Caco-2 (cell line): Measurements from ENCODE around the gene LRRC8B. TPM values are rescaled to one million over a fixed set of nuclear protein-coding genes. Genes with fewer than 3 reads are reported as not detected.

Source experiments
- BruUV-seq: library from RNA; stranded (reverse); fragments of 400-500 nt; replicated peaks from 2 replicates; lab custom pipeline; 2021; lab: Mats Ljungman, UMichigan
- CTCF ChIA-PET: fragments of 300-600 bp; sonication (Branson Sonifier 250); formaldehyde crosslinking; loops from one replicate; lab custom pipeline; 2022; ENCODE audit warnings: antibody characterized with exemption; lab: Charles Lee
- POLR2A ChIA-PET: fragments of 300-600 bp; sonication (Branson Sonifier 250); formaldehyde crosslinking; loops from one replicate; lab custom pipeline; 2022; ENCODE audit warnings: antibody characterized with exemption; lab: Charles Lee
- DNase-seq, 2 experiments: peaks; one replicate each; pipeline versions ENCODE4 v3.0.0 to v3.0.0-alpha.2; 2020 to 2022
- H3K27me3 ChIP-seq: replicated peaks from 2 replicates; pipeline ENCODE4 v1.6.0; 2011; ENCODE audit warnings: low read length; ENCODE audit not compliant: control insufficient read depth, insufficient read depth
- H3K36me3 ChIP-seq: 2 replicates; pipeline ENCODE4 v1.5.1; 2011; ENCODE audit warnings: low read length; ENCODE audit not compliant: control insufficient read depth, insufficient read depth
- H3K4me1 ChIP-seq: fragments of 250-450 bp; sonication (Bioruptor Pico); 2 replicates; pipeline ENCODE4 v1.5.1; 2020; ENCODE audit warnings: mild to moderate bottlenecking
- H3K4me3 ChIP-seq: 2 replicates; pipeline ENCODE4 v1.5.1; 2011; ENCODE audit warnings: low read depth, mild to moderate bottlenecking, control low read depth, low read length
- H3K9me3 ChIP-seq: fragments of 250-450 bp; sonication (Bioruptor Pico); 2 replicates; pipeline ENCODE4 v1.5.1; 2020; ENCODE audit warnings: mild to moderate bottlenecking, moderate library complexity
- H3K27ac Mint-ChIP-seq: one replicate; pipeline ENCODE4 v1.8.0; 2022; ENCODE audit warnings: mixed read lengths; ENCODE audit not compliant: unreplicated experiment
- H3K27me3 Mint-ChIP-seq: one replicate; pipeline ENCODE4 v1.8.0; 2022; ENCODE audit warnings: mixed read lengths; ENCODE audit not compliant: insufficient read depth, unreplicated experiment
- H3K36me3 Mint-ChIP-seq: one replicate; pipeline ENCODE4 v1.8.0; 2022; ENCODE audit warnings: mild to moderate bottlenecking, mixed read lengths; ENCODE audit not compliant: insufficient read depth, unreplicated experiment
- H3K4me1 Mint-ChIP-seq: one replicate; pipeline ENCODE4 v1.8.0; 2022; ENCODE audit warnings: low read depth, mixed read lengths; ENCODE audit not compliant: unreplicated experiment
- H3K4me3 Mint-ChIP-seq: one replicate; pipeline ENCODE4 v1.8.0; 2022; ENCODE audit warnings: mild to moderate bottlenecking, moderate library complexity, mixed read lengths; ENCODE audit not compliant: unreplicated experiment
- H3K9me3 Mint-ChIP-seq: one replicate; pipeline ENCODE4 v1.8.0; 2022; ENCODE audit warnings: mixed read lengths; ENCODE audit not compliant: unreplicated experiment
- intact Hi-C: fragments of 100-400 bp; cut with micrococcal nuclease; formaldehyde crosslinking; loops from one replicate; pipeline ENCODE4 v1.10.0; 2022; ENCODE audit not compliant: unreplicated experiment
- total RNA-seq: library from RNA; stranded (reverse); gene quantifications from 2 replicates; pipeline ENCODE4 v1.2.3, GENCODE V29; 2022
- TF ChIP-seq, protein P1 (sequence below), 2 experiments: fragments of 200-600 bp in 1 of 2; IDR thresholded peaks; 1 replicate in 1 of 2; 2 replicates in 1 of 2; pipeline versions ENCODE4 v1.5.1 to v1.8.0; 2011 to 2022; ENCODE audit warnings: antibody characterized with exemption in 1 of 2, control low read depth in 1 of 2, inconsistent platforms in 1 of 2, low read depth in 1 of 2, low read length in 1 of 2, mild to moderate bottlenecking in 1 of 2, moderate library complexity in 1 of 2; ENCODE audit not compliant: insufficient read depth in 1 of 2, severe bottlenecking in 1 of 2, unreplicated experiment in 1 of 2

The LRRC8B gene
- total RNA-seq, 1 experiment from 2014 or later: 10.8 TPM

DNA sequence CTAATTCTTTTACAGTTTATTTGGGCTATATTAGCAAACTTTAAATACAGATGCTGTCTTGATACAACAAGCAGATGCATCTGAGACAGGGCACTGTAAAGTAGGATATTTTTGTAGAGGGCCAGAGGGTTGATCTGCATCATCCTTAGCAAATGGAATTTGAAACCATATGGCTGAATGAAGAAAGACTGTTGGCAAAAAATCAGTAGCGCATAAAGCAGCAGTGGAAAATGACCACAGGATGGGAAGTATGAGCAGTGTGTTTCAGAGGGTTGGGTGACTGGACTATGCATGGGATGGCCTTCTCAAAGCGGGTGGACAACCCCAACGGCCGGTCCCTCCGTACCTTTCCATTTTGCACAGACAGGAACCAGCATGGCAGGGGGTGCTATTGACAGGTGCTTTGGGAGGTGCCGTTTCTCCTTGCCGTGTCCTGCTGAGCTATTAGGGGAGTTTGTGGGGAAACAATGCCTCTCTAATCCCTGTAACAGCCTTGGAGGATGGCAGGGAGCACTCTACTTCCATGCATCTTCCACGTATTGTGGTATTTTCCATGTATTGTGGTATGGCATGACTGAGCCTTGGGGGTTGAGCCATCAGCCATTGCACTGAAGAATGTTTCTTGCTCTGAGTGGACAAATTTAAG is 5.9 kb downstream of the LRRC8B start:
- DNase-seq: no peak
- no peaks in the 10 kb centered on the region for H3K4me1 Mint-ChIP-seq
- ChIA-PET POLR2A (no interaction called here), CTCF (no interaction called here)
- no peaks in the 10 kb centered on the region for H3K27me3 Mint-ChIP-seq
- Histone ChIP-seq H3K27me3 (no peaks in the 10 kb centered on the region), H3K4me1 (no peaks in the 10 kb centered on the region), H3K36me3 (no peaks in the 10 kb centered on the region), H3K4me3 (no peak overlapping the region), H3K9me3 (no peaks in the 10 kb centered on the region)
- H3K9me3 Mint-ChIP-seq: no peaks in the 10 kb centered on the region
- no peaks in the 10 kb centered on the region for H3K36me3 Mint-ChIP-seq
- BruUV-seq: no TSS peak
- H3K4me3 Mint-ChIP-seq: no peak overlapping the region
- H3K27ac Mint-ChIP-seq: no peak overlapping the region
- intact Hi-C loops: no loop called here
- TF ChIP-seq, protein P1, sequence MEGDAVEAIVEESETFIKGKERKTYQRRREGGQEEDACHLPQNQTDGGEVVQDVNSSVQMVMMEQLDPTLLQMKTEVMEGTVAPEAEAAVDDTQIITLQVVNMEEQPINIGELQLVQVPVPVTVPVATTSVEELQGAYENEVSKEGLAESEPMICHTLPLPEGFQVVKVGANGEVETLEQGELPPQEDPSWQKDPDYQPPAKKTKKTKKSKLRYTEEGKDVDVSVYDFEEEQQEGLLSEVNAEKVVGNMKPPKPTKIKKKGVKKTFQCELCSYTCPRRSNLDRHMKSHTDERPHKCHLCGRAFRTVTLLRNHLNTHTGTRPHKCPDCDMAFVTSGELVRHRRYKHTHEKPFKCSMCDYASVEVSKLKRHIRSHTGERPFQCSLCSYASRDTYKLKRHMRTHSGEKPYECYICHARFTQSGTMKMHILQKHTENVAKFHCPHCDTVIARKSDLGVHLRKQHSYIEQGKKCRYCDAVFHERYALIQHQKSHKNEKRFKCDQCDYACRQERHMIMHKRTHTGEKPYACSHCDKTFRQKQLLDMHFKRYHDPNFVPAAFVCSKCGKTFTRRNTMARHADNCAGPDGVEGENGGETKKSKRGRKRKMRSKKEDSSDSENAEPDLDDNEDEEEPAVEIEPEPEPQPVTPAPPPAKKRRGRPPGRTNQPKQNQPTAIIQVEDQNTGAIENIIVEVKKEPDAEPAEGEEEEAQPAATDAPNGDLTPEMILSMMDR (IDR thresholded peaks at IDR 0.05; ENCODE audit: insufficient read depth in 1 of 2, low read depth in 1 of 2, low read length in 1 of 2, severe bottlenecking in 1 of 2, unreplicated experiment in 1 of 2): no peak

DNA sequence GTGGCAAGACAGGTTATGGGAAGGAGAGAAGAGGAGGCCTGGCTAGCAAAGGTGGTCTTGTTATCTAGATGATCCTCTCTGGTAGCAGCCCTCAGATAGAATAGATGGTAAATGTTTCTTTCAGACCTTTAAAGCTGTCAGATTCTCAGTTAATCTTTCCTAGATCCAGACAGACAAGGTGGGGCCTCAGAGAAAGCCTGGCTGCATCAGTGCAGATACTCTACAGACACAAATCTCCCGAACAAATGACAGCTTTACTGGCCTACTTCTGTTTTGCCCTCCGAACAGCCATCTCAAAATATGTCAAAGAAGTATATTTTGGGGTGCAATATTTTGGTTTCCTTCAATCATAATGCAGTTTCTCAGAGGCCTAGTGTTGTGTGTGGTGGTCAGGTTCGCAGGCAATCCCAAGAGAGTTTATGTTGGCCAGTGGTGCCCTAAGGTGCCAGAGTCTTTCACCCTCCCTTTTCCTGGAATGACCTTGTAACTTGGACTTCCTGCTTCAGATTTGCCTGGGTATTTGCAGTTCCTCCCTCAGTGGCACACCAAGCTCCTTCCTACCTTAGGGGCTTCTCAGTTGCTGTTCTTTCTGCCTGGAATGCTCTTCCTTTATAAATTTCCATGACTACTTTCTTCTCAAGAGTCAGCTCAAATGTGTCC is 7.0 kb downstream of the LRRC8B start:
- DNase-seq: no peak
- Histone ChIP-seq H3K36me3 (no peaks in the 10 kb centered on the region), H3K4me1 (no peaks in the 10 kb centered on the region), H3K4me3 (no peak overlapping the region), H3K9me3 (no peaks in the 10 kb centered on the region), H3K27me3 (no peaks in the 10 kb centered on the region)
- intact Hi-C loops: no loop called here
- no peaks in the 10 kb centered on the region for H3K9me3 Mint-ChIP-seq
- no peak overlapping the region for H3K4me3 Mint-ChIP-seq
- TF ChIP-seq, protein P1 (IDR thresholded peaks at IDR 0.05; ENCODE audit: insufficient read depth in 1 of 2, low read depth in 1 of 2, low read length in 1 of 2, severe bottlenecking in 1 of 2, unreplicated experiment in 1 of 2): no peak
- no peaks in the 10 kb centered on the region for H3K4me1 Mint-ChIP-seq
- no TSS peak for BruUV-seq
- H3K36me3 Mint-ChIP-seq: no peaks in the 10 kb centered on the region
- POLR2A ChIA-PET: no interaction called here
- no peak overlapping the region for H3K27ac Mint-ChIP-seq
- no peaks in the 10 kb centered on the region for H3K27me3 Mint-ChIP-seq
- CTCF ChIA-PET: no interaction called here

DNA sequence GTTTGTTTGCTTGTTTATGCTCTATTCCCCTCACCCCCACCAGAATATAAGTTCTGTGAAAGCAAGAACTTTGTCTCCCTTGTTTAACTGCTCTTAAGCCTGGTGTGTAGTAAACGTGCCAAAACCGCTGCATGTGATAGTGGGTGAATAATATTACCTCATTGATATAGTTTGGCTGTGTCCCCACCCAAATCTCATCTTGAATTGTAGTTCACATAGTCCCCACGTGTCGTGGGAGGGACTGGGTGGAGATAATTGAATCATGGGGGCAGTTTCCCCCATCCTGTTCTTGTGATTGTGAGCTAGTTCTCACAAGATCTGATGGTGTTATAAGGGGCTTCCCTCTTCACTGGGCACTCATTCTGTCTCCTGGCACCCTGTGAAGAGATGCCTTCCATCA is 7.6 kb downstream of the LRRC8B start:
- no peak for DNase-seq
- H3K27ac Mint-ChIP-seq: no peak overlapping the region
- no peak overlapping the region for H3K4me3 ChIP-seq
- H3K36me3 Mint-ChIP-seq: no peaks in the 10 kb centered on the region
- ChIA-PET CTCF (no interaction called here), POLR2A (no interaction called here)
- intact Hi-C loops: no loop called here
- no peaks in the 10 kb centered on the region for H3K27me3 ChIP-seq
- no peaks in the 10 kb centered on the region for H3K4me1 ChIP-seq
- no peaks in the 10 kb centered on the region for H3K9me3 ChIP-seq
- no peak overlapping the region for H3K4me3 Mint-ChIP-seq
- BruUV-seq: no TSS peak
- H3K36me3 ChIP-seq: no peaks in the 10 kb centered on the region
- no peaks in the 10 kb centered on the region for H3K9me3 Mint-ChIP-seq
- H3K4me1 Mint-ChIP-seq: no peaks in the 10 kb centered on the region
- no peaks in the 10 kb centered on the region for H3K27me3 Mint-ChIP-seq
- TF ChIP-seq, protein P1 (IDR thresholded peaks at IDR 0.05; ENCODE audit: insufficient read depth in 1 of 2, low read depth in 1 of 2, low read length in 1 of 2, severe bottlenecking in 1 of 2, unreplicated experiment in 1 of 2): no peak
